ENCODE data around the gene GGA1.

GGA1 gene

GRCh38 chr22:37616201-37617083, 7.8 kb downstream of the GGA1 start:
- DNase-seq (ENCODE audit: extremely low read depth, low read depth), result no peak
- TF ChIP-seq, protein P1, sequence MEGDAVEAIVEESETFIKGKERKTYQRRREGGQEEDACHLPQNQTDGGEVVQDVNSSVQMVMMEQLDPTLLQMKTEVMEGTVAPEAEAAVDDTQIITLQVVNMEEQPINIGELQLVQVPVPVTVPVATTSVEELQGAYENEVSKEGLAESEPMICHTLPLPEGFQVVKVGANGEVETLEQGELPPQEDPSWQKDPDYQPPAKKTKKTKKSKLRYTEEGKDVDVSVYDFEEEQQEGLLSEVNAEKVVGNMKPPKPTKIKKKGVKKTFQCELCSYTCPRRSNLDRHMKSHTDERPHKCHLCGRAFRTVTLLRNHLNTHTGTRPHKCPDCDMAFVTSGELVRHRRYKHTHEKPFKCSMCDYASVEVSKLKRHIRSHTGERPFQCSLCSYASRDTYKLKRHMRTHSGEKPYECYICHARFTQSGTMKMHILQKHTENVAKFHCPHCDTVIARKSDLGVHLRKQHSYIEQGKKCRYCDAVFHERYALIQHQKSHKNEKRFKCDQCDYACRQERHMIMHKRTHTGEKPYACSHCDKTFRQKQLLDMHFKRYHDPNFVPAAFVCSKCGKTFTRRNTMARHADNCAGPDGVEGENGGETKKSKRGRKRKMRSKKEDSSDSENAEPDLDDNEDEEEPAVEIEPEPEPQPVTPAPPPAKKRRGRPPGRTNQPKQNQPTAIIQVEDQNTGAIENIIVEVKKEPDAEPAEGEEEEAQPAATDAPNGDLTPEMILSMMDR (IDR thresholded peaks at IDR 0.05; ENCODE audit: low read depth, low read length), result no peak

DNA sequence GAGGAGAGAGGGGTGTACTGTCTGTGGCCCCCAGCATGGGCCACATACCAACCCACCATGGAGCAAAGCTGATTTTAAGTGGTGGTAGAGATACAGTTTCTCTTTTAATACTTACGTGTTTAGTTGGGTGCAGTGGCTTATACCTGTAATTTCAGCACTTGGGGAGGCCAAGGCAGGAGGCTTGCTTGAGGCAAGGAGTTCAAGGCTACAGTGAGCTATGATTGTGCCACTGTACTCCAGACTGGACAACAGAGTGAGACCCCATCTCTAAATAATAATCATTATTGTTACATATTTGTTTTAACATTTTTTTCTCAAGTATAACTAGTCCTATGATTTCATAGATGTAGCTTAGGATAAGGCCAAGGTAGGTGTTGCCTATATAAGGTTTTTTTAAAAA, 8.8 kb downstream of the GGA1 start:
- no peak for DNase-seq (ENCODE audit: extremely low read depth, low read depth)
- TF ChIP-seq, protein P1 (IDR thresholded peaks at IDR 0.05; ENCODE audit: low read depth, low read length), result no peak

DNA sequence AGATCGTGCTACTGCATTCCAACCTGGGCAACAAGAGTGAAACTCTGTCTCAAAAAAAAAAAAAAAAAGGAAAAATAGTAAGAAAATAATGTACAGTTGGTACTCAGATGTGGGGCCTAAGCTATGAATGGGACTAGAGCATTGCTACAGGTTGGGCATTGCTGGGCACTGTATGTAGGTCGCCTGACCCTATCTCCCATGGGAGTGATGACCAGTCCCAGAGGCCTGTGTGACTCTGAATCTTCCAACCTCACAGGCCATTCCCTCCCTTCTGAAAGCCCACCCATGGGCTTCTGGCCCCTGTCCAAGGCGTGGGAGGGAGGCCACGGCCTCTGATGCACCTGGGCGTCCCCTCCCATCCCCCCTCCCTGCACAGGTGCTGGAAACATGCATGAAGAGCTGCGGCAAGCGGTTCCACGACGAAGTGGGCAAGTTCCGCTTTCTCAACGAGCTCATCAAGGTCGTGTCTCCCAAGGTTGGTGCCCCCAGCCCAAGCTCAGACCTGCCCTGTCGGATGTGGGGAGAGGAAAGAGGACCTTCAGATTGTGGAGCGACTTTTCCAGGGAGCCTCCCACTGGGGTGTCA, 9.5 kb downstream of the GGA1 start:
- TF ChIP-seq, protein P1 (IDR thresholded peaks at IDR 0.05; ENCODE audit: low read depth, low read length), result no peak
- DNase-seq (ENCODE audit: extremely low read depth, low read depth), result no peak

GRCh38 chr22:37618674-37619073, 10.0 kb downstream of the GGA1 start:
- DNase-seq (ENCODE audit: extremely low read depth, low read depth), result no peak
- TF ChIP-seq, protein P1 (IDR thresholded peaks at IDR 0.05; ENCODE audit: low read depth, low read length), result no peak

DNA sequence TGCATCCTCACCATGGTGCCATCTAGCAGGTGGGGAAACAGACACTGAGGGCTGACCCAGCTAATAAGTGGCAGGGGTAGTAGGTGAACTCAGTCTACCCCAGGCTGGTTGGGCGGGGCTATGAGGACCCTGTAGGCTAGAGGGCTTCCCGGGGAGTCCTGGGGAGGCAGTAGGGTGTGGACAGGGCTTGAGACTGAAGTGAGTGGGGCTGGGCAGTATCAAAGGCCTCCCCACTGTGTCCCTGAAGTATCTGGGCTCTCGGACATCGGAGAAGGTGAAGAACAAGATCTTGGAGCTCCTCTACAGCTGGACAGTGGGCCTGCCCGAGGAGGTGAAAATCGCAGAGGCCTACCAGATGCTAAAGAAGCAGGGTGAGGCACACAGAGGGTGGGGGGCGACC, 11.4 kb downstream of the GGA1 start:
- DNase-seq (ENCODE audit: extremely low read depth, low read depth), result no peak
- TF ChIP-seq, protein P1 (IDR thresholded peaks at IDR 0.05; ENCODE audit: low read depth, low read length), result no peak

DNA sequence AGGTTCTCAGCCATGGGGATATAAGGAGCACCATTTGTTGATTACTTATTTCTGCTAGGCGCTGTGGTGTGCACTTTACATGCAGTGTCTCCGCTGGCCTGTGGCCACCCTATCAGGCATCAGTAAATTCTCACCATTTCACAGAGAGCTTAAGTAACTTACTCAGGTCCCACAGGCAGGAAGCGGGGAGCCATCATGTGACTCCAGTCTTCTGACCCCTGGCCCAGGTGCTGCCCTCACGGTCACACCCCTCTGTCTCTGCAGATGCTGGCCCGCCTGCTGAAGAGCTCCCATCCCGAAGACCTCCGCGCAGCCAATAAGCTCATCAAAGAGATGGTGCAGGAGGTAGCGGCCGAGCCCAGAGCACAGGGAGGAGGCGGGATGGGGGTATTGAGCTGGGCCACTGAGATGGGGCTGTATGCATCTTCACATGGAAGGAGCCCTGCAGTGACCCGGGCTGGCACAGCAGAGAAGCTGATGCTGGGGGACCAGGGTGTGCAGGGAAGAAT, 12.8 kb downstream of the GGA1 start:
- TF ChIP-seq, protein P1 (IDR thresholded peaks at IDR 0.05; ENCODE audit: low read depth, low read length), result no peak
- no peak for DNase-seq (ENCODE audit: extremely low read depth, low read depth)
